Fibroblast of pulmonary artery (primary cell): ENCODE measurements around the gene CD101.

Source experiments
- DNase-seq: peaks from one replicate; pipeline ENCODE4 v3.0.0-alpha.2; 2010; ENCODE audit warnings: low read depth
- H3K4me3 ChIP-seq: replicated peaks from 2 replicates; pipeline ENCODE4 v1.5.1; 2011; ENCODE audit warnings: low read depth, mild to moderate bottlenecking, control low read depth, low read length, moderate library complexity
- TF ChIP-seq, protein P1 (sequence below): IDR thresholded peaks from 2 replicates; pipeline ENCODE4 v1.5.1; 2011; ENCODE audit warnings: mild to moderate bottlenecking, control low read depth, low read length, inconsistent platforms; ENCODE audit errors: missing control alignments

CD101 gene

DNA sequence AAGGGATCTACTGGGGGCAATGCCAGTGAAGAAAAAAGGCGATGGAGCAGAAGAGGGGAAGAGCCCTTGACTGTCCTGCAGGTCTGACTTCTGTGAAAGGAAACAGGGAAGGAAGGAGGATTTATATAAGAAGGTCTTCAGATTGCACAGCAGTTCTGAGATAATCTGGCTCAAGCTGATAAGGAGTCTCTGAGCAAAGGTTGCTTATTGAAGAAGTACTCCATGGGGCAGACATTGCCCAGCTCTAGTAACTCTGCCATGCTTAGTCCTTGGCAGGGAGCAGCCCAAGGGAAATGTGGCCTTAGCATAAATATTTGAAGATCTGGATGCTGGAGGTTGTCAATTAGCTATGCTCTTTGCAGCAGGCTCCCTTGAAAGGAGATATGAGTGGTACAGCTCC lies 42.7 kb downstream of the CD101 start:
- TF ChIP-seq, protein P1, sequence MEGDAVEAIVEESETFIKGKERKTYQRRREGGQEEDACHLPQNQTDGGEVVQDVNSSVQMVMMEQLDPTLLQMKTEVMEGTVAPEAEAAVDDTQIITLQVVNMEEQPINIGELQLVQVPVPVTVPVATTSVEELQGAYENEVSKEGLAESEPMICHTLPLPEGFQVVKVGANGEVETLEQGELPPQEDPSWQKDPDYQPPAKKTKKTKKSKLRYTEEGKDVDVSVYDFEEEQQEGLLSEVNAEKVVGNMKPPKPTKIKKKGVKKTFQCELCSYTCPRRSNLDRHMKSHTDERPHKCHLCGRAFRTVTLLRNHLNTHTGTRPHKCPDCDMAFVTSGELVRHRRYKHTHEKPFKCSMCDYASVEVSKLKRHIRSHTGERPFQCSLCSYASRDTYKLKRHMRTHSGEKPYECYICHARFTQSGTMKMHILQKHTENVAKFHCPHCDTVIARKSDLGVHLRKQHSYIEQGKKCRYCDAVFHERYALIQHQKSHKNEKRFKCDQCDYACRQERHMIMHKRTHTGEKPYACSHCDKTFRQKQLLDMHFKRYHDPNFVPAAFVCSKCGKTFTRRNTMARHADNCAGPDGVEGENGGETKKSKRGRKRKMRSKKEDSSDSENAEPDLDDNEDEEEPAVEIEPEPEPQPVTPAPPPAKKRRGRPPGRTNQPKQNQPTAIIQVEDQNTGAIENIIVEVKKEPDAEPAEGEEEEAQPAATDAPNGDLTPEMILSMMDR: no peak
- H3K4me3 ChIP-seq: no peak overlapping the region
- DNase-seq: no peak

DNA sequence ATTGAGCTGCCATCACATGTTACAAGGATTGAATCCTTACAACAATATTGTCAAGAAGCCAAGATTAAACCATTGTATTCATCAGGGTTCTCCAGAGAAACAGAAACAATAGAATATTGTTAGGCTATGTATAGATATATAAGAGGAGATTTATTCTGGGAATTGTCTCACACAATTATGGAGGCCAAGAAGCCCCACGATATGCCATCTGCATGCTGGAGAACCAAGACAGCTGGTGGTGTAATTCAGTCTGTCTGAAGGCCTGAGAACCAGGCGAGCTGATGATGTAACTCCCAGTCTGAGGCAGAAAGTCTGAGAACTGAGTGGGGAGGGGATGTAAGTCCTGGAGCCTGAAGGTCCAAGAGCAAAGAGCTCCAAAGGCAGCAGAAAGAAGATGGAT lies 44.1 kb downstream of the CD101 start:
- TF ChIP-seq, protein P1: no peak
- H3K4me3 ChIP-seq: no peak overlapping the region
- peak; percentile 95 for DNase-seq

DNA sequence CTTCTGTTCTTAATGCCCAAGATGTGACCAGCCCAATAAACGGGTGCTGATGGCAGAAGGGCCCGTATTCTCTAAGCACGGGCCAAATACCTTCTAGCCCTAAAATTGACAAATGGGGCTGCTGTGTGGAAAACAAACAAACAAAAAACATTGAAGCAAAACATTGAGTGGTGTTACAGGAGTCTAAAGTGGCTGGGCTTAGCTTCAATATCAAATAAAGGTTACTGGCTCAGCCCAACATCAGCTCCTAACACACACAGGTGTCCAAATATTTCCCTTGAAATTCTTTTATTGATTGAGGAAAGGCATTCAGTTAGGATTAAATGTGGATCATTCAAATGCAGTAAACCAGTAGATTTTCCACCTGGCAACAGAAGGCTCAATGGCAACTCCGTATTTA lies 45.2 kb downstream of the CD101 start:
- DNase-seq: no peak
- TF ChIP-seq, protein P1: no peak

DNA sequence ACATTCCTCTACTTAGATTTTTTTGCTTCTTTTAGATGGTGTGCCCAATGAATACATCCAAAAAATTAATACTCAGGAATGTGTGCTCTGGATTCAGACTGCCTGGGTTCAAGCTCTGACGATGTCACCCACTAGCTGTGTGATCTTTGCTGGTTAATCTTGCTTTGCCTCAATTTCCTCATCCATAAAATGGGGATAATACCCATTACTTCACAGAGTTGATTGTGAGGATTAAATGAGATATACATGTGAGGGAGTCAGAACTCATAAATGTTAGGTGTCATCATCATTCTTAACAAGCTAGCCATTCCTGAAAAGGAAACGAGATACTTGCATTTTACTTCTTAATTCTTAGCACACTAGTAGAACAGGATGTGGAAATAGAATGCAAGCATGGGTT lies 45.7 kb downstream of the CD101 start:
- TF ChIP-seq, protein P1: no peak
- DNase-seq: no peak
- H3K4me3 ChIP-seq: no peak overlapping the region

More for the DNA sequence above, 45.2 kb downstream of the CD101 start:
- H3K4me3 ChIP-seq: no peak overlapping the region

DNA sequence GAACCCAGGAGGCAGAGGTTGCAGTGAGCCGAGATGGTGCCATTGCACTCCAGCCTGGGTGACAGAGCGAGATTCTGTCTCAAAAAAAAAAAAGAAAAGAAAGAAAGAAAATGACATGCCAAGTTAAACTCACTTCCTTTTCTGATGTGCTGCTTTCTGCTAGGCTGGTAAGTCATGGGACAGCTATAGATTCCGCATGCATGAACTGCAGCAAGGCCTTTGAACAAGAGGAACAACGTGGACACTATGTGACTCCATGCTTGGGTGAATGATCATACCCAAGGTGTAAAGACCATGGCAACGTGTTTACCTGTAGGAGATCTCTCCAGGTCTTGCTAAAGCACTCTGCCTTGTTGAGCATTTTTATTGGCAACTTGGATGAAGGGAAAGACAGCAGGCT lies 48.3 kb downstream of the CD101 start:
- H3K4me3 ChIP-seq: no peak overlapping the region
- DNase-seq: no peak
- TF ChIP-seq, protein P1: no peak

DNA sequence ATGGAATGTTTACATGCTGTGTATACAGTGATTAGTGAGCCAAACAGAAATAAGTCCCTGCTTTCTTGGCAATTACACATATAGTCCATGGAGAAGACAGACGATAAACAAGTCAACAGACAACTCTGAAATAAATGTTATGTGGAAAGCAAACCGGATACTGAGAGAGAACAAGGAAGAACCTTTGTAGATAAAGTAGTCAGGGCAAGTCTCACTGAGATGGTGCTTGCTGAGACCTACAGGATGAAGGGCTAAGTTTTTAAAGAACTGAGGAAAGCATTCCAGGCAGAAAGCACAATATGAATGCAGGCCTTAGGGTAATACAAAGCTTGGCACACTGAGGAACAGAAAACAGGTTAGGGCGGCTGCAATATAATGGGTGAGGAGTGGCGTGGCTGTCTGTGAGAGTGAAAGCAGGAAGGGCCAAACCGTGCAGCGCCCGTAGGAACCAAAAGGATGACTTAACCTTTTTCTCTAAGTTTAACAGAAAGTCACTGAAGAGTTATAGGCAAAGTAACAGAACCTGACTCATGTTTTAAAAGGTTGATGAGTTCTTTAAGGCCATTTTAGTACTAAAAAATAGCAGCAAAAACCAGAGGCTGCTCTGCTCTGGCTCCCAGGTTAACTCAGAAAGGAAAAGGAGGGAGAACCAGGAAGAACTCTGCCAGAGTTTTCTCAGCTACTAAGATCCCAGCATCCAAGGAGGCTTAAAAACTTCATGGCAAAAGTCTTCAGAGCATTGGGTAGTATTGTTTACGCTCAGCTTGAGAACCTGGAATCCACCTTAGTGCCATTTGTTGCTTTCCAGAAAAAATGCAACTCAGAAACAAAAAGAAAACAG lies 49.9 kb downstream of the CD101 start:
- no peak overlapping the region for H3K4me3 ChIP-seq
- peak; percentile 36 for DNase-seq

More for the DNA sequence above, 49.9 kb downstream of the CD101 start:
- TF ChIP-seq, protein P1: no peak
